HG03135 (cell line): ENCODE measurements around the gene ABCC5.

Experiments
- ATAC-seq: cut with Tn5 transposase; IDR thresholded peaks from one replicate; pipeline ENCODE4 v1.9.1; 2021; ENCODE audit warnings: mild to moderate bottlenecking, moderate library complexity; ENCODE audit not compliant: unreplicated experiment

The ABCC5 gene

GRCh38 chr3:183927059-183927458 lies 90.6 kb downstream of the ABCC5 start:
- ATAC-seq = no peak

- ATAC-seq = no peak
Measured at GRCh38 chr3:183924956-183925355, 92.7 kb downstream of the ABCC5 start.

GRCh38 chr3:183924543-183924942 lies 93.1 kb downstream of the ABCC5 start:
- ATAC-seq = no peak

- ATAC-seq = no peak
Measured at GRCh38 chr3:183922421-183922820, 95.3 kb downstream of the ABCC5 start.

- no peak for ATAC-seq
Measured at GRCh38 chr3:183921096-183921495, 96.6 kb downstream of the ABCC5 start.

GRCh38 chr3:183920416-183920815 lies 97.3 kb downstream of the ABCC5 start:
- no peak for ATAC-seq

- no peak for ATAC-seq
Measured at GRCh38 chr3:183918178-183918577, 99.5 kb downstream of the ABCC5 start.

GRCh38 chr3:183917776-183918175 lies 99.9 kb downstream of the ABCC5 start:
- ATAC-seq = no peak

- no peak for ATAC-seq
Measured at GRCh38 chr3:183914856-183915255, 102.8 kb downstream of the ABCC5 start.

- no peak for ATAC-seq
Measured at GRCh38 chr3:183913580-183913920, 104.1 kb downstream of the ABCC5 start.

GRCh38 chr3:183912895-183913579 lies 104.6 kb downstream of the ABCC5 start:
- no peak for ATAC-seq

- ATAC-seq = no peak
Measured at GRCh38 chr3:183911763-183912506, 105.7 kb downstream of the ABCC5 start.

GRCh38 chr3:183911087-183911486 lies 106.6 kb downstream of the ABCC5 start:
- no peak for ATAC-seq

GRCh38 chr3:183909030-183909600 lies 108.6 kb downstream of the ABCC5 start:
- no peak for ATAC-seq

GRCh38 chr3:183907911-183908331 lies 109.8 kb downstream of the ABCC5 start:
- ATAC-seq = no peak

GRCh38 chr3:183907176-183907575 lies 110.5 kb downstream of the ABCC5 start:
- no peak for ATAC-seq

- no peak for ATAC-seq
Measured at GRCh38 chr3:183906234-183906921, 111.3 kb downstream of the ABCC5 start.

- no peak for ATAC-seq
Measured at GRCh38 chr3:183904833-183905780, 112.6 kb downstream of the ABCC5 start.

GRCh38 chr3:183898028-183898431 lies 119.7 kb downstream of the ABCC5 start:
- no peak for ATAC-seq

GRCh38 chr3:183897606-183898005 lies 120.1 kb downstream of the ABCC5 start:
- no peak for ATAC-seq
